Caco-2 (cell line): ENCODE measurements around the gene ACOT6. TPM values are rescaled to one million over a fixed set of nuclear protein-coding genes. Genes with fewer than 3 reads are reported as not detected.

Experiments
- BruUV-seq: library from RNA; stranded (reverse); fragments of 400-500 nt; replicated peaks from 2 replicates; lab custom pipeline; 2021; lab: Mats Ljungman, UMichigan
- CTCF ChIA-PET: fragments of 300-600 bp; sonication (Branson Sonifier 250); formaldehyde crosslinking; loops from one replicate; lab custom pipeline; 2022; ENCODE audit warnings: antibody characterized with exemption; lab: Charles Lee
- POLR2A ChIA-PET: fragments of 300-600 bp; sonication (Branson Sonifier 250); formaldehyde crosslinking; loops from one replicate; lab custom pipeline; 2022; ENCODE audit warnings: antibody characterized with exemption; lab: Charles Lee
- DNase-seq, 2 experiments: peaks; one replicate each; pipeline versions ENCODE4 v3.0.0 to v3.0.0-alpha.2; 2020 to 2022
- H3K27me3 ChIP-seq: replicated peaks from 2 replicates; pipeline ENCODE4 v1.6.0; 2011; ENCODE audit warnings: low read length; ENCODE audit not compliant: control insufficient read depth, insufficient read depth
- H3K36me3 ChIP-seq: 2 replicates; pipeline ENCODE4 v1.5.1; 2011; ENCODE audit warnings: low read length; ENCODE audit not compliant: control insufficient read depth, insufficient read depth
- H3K4me1 ChIP-seq: fragments of 250-450 bp; sonication (Bioruptor Pico); 2 replicates; pipeline ENCODE4 v1.5.1; 2020; ENCODE audit warnings: mild to moderate bottlenecking
- H3K4me3 ChIP-seq: 2 replicates; pipeline ENCODE4 v1.5.1; 2011; ENCODE audit warnings: low read depth, mild to moderate bottlenecking, control low read depth, low read length
- H3K9me3 ChIP-seq: fragments of 250-450 bp; sonication (Bioruptor Pico); 2 replicates; pipeline ENCODE4 v1.5.1; 2020; ENCODE audit warnings: mild to moderate bottlenecking, moderate library complexity
- H3K27ac Mint-ChIP-seq: one replicate; pipeline ENCODE4 v1.8.0; 2022; ENCODE audit warnings: mixed read lengths; ENCODE audit not compliant: unreplicated experiment
- H3K27me3 Mint-ChIP-seq: one replicate; pipeline ENCODE4 v1.8.0; 2022; ENCODE audit warnings: mixed read lengths; ENCODE audit not compliant: insufficient read depth, unreplicated experiment
- H3K36me3 Mint-ChIP-seq: one replicate; pipeline ENCODE4 v1.8.0; 2022; ENCODE audit warnings: mild to moderate bottlenecking, mixed read lengths; ENCODE audit not compliant: insufficient read depth, unreplicated experiment
- H3K4me1 Mint-ChIP-seq: one replicate; pipeline ENCODE4 v1.8.0; 2022; ENCODE audit warnings: low read depth, mixed read lengths; ENCODE audit not compliant: unreplicated experiment
- H3K4me3 Mint-ChIP-seq: one replicate; pipeline ENCODE4 v1.8.0; 2022; ENCODE audit warnings: mild to moderate bottlenecking, moderate library complexity, mixed read lengths; ENCODE audit not compliant: unreplicated experiment
- H3K9me3 Mint-ChIP-seq: one replicate; pipeline ENCODE4 v1.8.0; 2022; ENCODE audit warnings: mixed read lengths; ENCODE audit not compliant: unreplicated experiment
- CTCF ChIP-seq, 2 experiments: fragments of 200-600 bp in 1 of 2; IDR thresholded peaks; 1 replicate in 1 of 2; 2 replicates in 1 of 2; pipeline versions ENCODE4 v1.5.1 to v1.8.0; 2011 to 2022; ENCODE audit warnings: antibody characterized with exemption in 1 of 2, control low read depth in 1 of 2, inconsistent platforms in 1 of 2, low read depth in 1 of 2, low read length in 1 of 2, mild to moderate bottlenecking in 1 of 2, moderate library complexity in 1 of 2; ENCODE audit not compliant: insufficient read depth in 1 of 2, severe bottlenecking in 1 of 2, unreplicated experiment in 1 of 2
- intact Hi-C: fragments of 100-400 bp; cut with micrococcal nuclease; formaldehyde crosslinking; loops from one replicate; pipeline ENCODE4 v1.10.0; 2022; ENCODE audit not compliant: unreplicated experiment
- total RNA-seq: library from RNA; stranded (reverse); gene quantifications from 2 replicates; pipeline ENCODE4 v1.2.3, GENCODE V29; 2022

ACOT6 gene
- total RNA-seq, 1 experiment from 2014 or later = not detected

- Mint-ChIP-seq H3K27me3 (no peaks in the 10 kb centered on the region), H3K4me3 (no peak overlapping the region), H3K27ac (no peak overlapping the region), H3K4me1 (no peaks in the 10 kb centered on the region), H3K9me3 (no peaks in the 10 kb centered on the region), H3K36me3 (no peaks in the 10 kb centered on the region)
- POLR2A ChIA-PET = interaction anchor here (0.5 kb wide), 1 partner anchor 328 kb away, joined by 3 read pairs; no protein-coding TSS in a partner anchor
- DNase-seq = no peak
- CTCF ChIA-PET = interaction anchor here (0.9 kb wide), 1 partner anchor 49 kb away, joined by 4 read pairs; no protein-coding TSS in a partner anchor
- no peak for TF ChIP-seq CTCF (IDR thresholded peaks at IDR 0.05; ENCODE audit: insufficient read depth in 1 of 2, low read depth in 1 of 2, low read length in 1 of 2, severe bottlenecking in 1 of 2, unreplicated experiment in 1 of 2)
- Histone ChIP-seq H3K27me3 (no peaks in the 10 kb centered on the region), H3K9me3 (no peaks in the 10 kb centered on the region), H3K4me3 (no peak overlapping the region), H3K36me3 (no peaks in the 10 kb centered on the region), H3K4me1 (no peaks in the 10 kb centered on the region)
- BruUV-seq = no TSS peak
- intact Hi-C loops = no loop called here
These were observed 7.2 kb downstream of the ACOT6 start for GRCh38 chr14:73619524-73619923.

- no peak overlapping the region for H3K4me3 Mint-ChIP-seq
- ChIA-PET POLR2A (no interaction called here), CTCF (no interaction called here)
- Histone ChIP-seq H3K27me3 (no peaks in the 10 kb centered on the region), H3K4me3 (no peak overlapping the region), H3K9me3 (no peaks in the 10 kb centered on the region), H3K4me1 (no peaks in the 10 kb centered on the region), H3K36me3 (no peaks in the 10 kb centered on the region)
- no peaks in the 10 kb centered on the region for H3K9me3 Mint-ChIP-seq
- H3K4me1 Mint-ChIP-seq = no peaks in the 10 kb centered on the region
- DNase-seq = no peak
- no peak overlapping the region for H3K27ac Mint-ChIP-seq
- intact Hi-C loops = no loop called here
- H3K36me3 Mint-ChIP-seq = no peaks in the 10 kb centered on the region
- no peaks in the 10 kb centered on the region for H3K27me3 Mint-ChIP-seq
- no peak for TF ChIP-seq CTCF (IDR thresholded peaks at IDR 0.05; ENCODE audit: insufficient read depth in 1 of 2, low read depth in 1 of 2, low read length in 1 of 2, severe bottlenecking in 1 of 2, unreplicated experiment in 1 of 2)
- BruUV-seq = no TSS peak
These were observed 8.0 kb downstream of the ACOT6 start for GRCh38 chr14:73620268-73620667.

GRCh38 chr14:73623504-73624054 lies 11.3 kb downstream of the ACOT6 start:
- Mint-ChIP-seq H3K36me3 (no peaks in the 10 kb centered on the region), H3K4me3 (no peak overlapping the region), H3K9me3 (no peaks in the 10 kb centered on the region), H3K4me1 (no peaks in the 10 kb centered on the region), H3K27ac (no peak overlapping the region), H3K27me3 (no peaks in the 10 kb centered on the region)
- no peak overlapping the region for H3K4me3 ChIP-seq
- no peaks in the 10 kb centered on the region for H3K36me3 ChIP-seq
- H3K4me1 ChIP-seq = no peaks in the 10 kb centered on the region
- intact Hi-C loops = no loop called here
- H3K9me3 ChIP-seq = no peaks in the 10 kb centered on the region
- TF ChIP-seq CTCF (IDR thresholded peaks at IDR 0.05; ENCODE audit: insufficient read depth in 1 of 2, low read depth in 1 of 2, low read length in 1 of 2, severe bottlenecking in 1 of 2, unreplicated experiment in 1 of 2) = no peak
- BruUV-seq = no TSS peak
- no peak for DNase-seq
- no peaks in the 10 kb centered on the region for H3K27me3 ChIP-seq
- CTCF ChIA-PET = no interaction called here
- POLR2A ChIA-PET = no interaction called here
